Stimulated activated naive CD8-positive, alpha-beta T cell treated with anti-CD3 and anti-CD28 coated beads, Interleukin-15, Interleukin-2, amounts not matched to agents 100 U/mL and 50 U/mL, for 24 hours (primary cell): ENCODE results near the gene ARPC2.
"Not testable (repeated sequence)": the region's sequence is repeated elsewhere in the genome, so short reads cannot be mapped to it uniquely, and the experiment has no call there.

ENCODE experiments used
- ATAC-seq: fragments of 150-1000 bp; cut with Tn5 transposase; one replicate; pipeline ENCODE4 v1.10.0; 2021
- DNase-seq: peaks from one replicate; pipeline ENCODE4 v3.0.0; 2021

The ARPC2 gene

DNA sequence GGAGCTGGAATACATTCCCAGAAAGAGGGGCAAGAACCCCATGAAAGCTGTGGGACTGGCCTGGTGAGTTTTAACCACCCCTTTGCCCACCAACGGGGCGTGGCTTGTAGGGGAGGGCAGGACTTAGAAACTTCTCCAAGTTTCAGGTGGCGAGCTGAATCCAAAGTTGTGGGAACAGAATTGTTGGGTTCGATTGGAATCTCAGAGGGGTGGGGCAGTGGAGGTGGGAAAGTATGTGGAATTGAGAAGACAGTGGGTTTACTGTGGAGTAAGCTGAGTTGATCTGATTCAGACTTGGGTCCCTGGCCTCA lies 54.5 kb downstream of the ARPC2 start:
- DNase-seq (no peak), ATAC-seq (no peak)

GRCh38 chr2:218271865-218272530 lies 55.0 kb downstream of the ARPC2 start:
- DNase-seq (no peak), ATAC-seq (no peak)

GRCh38 chr2:218272531-218273212 lies 55.7 kb downstream of the ARPC2 start:
- ATAC-seq (peak; percentile 25), DNase-seq (peak; percentile 81)

- ATAC-seq: not testable (repeated sequence)
These were observed 56.4 kb downstream of the ARPC2 start for GRCh38 chr2:218273214-218273907.

DNA sequence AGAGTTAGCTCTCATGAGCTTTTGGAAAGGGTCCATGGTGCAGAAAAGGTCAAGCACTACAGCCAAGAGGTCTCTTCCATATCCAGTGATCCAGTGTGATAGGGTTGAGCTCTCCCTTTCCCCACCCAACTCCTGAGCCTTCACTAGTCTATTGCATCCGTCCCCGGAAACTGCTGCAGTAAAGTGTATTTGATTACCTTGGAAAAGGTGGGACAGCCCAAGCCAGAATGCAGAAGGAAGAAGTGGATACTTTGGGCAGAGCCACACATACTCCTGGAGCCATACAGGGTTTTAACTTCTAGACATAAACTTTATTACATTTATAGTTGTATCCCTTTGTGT lies 56.9 kb downstream of the ARPC2 start:
- ATAC-seq: no peak
- DNase-seq: no peak

More at GRCh38 chr2:218273214-218273907, 56.4 kb downstream of the ARPC2 start:
- not testable (repeated sequence) for DNase-seq

- DNase-seq (no peak), ATAC-seq (no peak)
These were observed 57.6 kb downstream of the ARPC2 start for GRCh38 chr2:218274586-218274985.

DNA sequence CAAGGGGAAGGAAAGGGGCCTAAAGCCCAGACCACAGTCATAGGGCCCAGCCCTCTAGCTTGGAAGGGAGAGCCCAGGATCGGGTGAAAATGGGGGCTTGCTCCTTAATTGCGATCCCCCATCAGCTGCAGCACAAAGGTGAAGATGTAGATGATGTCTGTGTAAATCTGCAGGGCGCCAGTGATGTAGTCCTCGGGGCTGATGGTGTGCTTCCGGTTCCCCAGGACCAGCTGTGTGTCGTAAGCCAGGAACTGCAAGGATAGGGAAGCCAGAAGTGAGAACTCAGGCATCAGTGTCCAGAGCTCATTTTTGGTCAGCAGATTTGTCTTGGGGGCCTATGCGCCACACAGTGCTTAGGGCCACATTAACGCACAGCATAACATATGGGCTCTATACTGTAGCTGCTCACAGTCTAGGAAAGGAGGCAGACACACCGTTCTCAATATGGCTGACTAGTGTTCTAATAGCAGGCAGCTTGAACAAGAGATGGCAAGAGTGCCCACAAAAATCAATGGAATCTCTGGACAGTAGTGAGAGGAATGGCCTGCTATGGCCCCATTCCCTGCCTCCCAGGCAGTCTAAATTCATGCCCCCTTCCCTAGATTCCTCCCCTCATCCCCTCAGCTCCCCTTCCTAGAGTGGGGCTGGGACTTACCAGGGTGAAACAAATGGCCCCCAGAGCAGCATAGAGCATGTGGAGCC lies 58.5 kb downstream of the ARPC2 start:
- no peak for ATAC-seq
- DNase-seq: no peak

GRCh38 chr2:218276986-218277755 lies 60.2 kb downstream of the ARPC2 start:
- DNase-seq (no peak), ATAC-seq (no peak)

GRCh38 chr2:218277921-218278320 lies 60.9 kb downstream of the ARPC2 start:
- ATAC-seq: no peak
- no peak for DNase-seq

- ATAC-seq: no peak
- no peak for DNase-seq
These were observed 61.8 kb downstream of the ARPC2 start for GRCh38 chr2:218278531-218279360.

GRCh38 chr2:218280260-218280870 lies 63.4 kb downstream of the ARPC2 start:
- no peak for DNase-seq
- no peak for ATAC-seq

- ATAC-seq (no peak), DNase-seq (no peak)
These were observed 64.5 kb downstream of the ARPC2 start for GRCh38 chr2:218281449-218281848.

- ATAC-seq (no peak), DNase-seq (no peak)
These were observed 65.4 kb downstream of the ARPC2 start for GRCh38 chr2:218282173-218282991.

DNA sequence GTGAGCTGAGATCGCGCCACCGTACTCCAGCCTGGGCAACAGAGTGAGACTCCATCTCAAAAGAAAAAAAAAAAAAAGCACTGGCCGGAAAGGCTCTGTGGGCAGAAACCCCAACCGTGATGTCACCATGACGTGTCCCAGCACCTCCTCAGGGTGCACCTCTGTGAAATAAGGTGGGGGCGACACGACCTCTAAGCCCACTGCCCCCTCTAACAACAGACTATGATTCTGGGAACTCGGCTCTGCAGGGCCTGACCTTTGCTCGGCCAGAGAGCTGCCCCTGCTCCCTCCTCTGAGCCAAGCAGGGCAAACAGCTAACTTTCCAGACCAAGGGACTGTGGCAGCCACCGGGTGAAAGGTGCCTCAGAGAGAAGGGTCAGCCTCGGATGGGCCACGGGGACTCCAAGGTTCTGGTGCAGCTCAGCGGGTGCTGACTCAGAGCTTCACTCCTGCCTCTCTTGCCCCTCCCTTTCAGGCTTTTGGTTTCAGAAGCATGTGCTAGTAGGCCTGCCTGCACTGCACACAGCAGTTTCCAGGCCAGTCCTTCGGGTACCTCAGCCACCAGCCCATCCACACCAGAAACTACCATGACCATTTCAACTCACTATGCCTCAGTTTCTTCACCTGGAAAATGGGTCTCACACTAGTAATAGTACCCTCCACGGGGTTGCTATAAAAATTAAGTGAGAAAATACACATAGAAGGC lies 67.3 kb downstream of the ARPC2 start:
- ATAC-seq: peak; percentile 55

DNA sequence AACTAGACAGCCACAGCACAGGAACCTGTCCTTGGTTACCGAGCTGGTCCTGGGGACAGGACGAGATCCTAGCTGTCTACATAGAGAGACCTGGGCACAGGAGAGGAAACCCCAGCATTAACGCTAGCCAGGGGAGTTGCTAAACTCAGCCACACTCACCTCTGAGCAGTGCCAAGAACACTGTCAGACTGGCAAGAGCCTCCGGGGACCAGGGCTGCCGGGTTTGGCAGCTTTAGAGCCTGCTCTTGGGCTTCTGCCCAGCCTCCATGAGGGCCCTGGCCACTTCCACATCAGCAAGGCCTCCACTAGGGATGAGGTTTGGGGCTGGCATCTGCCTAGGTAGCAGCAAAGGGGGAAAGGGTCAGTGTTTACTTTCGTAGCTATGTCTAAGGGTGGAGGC lies 68.6 kb downstream of the ARPC2 start:
- ATAC-seq (no peak), DNase-seq (no peak)

More for the DNA sequence above, 67.3 kb downstream of the ARPC2 start:
- peak; percentile 68 for DNase-seq

DNA sequence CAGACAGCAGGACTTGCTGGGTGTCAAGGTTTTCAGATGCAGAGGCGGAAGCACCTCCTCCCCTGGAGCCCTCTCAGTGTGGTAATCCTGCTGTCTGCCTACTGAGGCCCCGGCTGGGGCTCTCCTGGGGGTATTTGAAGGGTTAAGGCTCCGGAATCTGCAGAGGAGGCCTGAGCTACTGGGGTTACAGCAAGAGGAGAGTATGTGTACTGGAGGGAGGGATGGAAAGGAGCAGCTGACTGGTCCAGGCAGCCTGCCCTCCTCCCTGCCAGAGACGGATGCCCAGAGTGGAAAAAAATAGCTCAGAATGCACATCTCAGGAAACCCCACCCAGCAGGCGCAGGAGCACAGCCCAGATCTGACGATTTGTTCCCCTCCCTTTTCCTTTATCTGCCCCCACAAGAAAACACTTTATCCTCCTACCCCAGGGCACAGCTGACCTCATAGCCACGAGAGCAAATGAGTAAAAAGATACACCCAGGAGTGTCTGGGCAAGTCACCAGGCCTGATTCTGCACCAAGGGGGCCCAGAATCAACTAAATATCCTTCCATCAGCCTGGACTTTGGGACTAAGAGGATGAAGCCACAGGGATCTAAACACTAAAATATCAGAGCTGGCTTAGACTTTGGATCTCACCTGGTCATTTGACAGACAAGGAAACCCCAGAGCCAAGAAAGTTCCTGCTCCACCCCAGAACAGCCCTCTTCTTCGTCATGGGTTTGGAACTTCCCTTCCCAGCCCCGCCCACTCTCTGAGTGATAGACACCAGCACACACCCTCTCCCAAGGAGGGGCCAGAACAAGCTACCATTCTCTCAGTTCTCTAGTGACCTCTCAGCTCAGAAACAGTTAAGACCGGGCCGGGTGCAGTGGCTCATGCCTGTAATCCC lies 69.8 kb downstream of the ARPC2 start:
- DNase-seq (peak; percentile 85), ATAC-seq (peak; percentile 80)

DNA sequence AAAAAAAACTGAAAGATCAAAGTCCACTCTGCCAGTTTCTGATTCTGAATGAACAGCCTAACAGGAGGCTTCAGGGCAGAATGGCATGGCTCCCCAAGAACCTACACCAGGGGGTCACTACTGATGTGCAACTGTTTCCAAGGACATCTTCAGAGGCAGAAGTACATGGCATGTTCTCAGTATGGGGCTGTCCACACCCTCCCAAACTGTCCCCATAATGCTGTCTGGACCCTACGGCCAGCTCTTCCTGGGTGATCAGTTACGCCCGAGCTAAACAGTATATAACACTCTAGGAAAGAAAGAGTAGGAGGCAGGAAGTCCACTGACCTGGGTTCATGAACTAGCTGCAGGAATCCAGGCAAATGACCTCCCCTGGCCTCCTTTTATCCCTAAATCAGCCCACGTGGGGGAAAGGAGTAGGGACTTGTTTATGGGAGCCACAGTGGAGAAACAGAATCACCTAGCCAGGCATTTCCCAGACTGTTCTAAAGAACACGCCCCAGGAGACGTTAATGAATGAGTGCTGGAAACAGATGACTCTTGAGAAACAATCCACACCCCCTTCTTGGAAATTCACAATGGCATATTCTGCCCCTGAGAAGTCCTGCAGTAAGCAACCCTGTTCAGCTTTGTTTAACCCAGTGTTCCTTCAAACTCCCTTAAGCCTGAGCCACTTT lies 72.8 kb downstream of the ARPC2 start:
- DNase-seq (no peak), ATAC-seq (no peak)
